ENCODE data around the gene TENM3.
"Not testable (repeated sequence)": the region's sequence is repeated elsewhere in the genome, so short reads cannot be mapped to it uniquely, and the experiment has no call there.

TENM3 gene

GRCh38 chr4:182812916-182813315, 569.7 kb downstream of the TENM3 start:
- in situ Hi-C loops (cut with HindIII; ENCODE audit: low pct_ligation_motif_present, low pct_unique_long_range_greater_than_20kb, low sequenced_read_pairs), result no loop called here

GRCh38 chr4:182814065-182814464, 570.9 kb downstream of the TENM3 start:
- DNase-seq; in situ Hi-C loops (cut with HindIII; ENCODE audit: low pct_ligation_motif_present, low pct_unique_long_range_greater_than_20kb, low sequenced_read_pairs): not testable (repeated sequence)

More at GRCh38 chr4:182812916-182813315, 569.7 kb downstream of the TENM3 start:
- no peak for DNase-seq

- DNase-seq, result no peak
- in situ Hi-C loops (cut with HindIII; ENCODE audit: low pct_ligation_motif_present, low pct_unique_long_range_greater_than_20kb, low sequenced_read_pairs), result no loop called here
Observed at GRCh38 chr4:182818926-182819730, 575.9 kb downstream of the TENM3 start.

GRCh38 chr4:182819751-182820150, 576.5 kb downstream of the TENM3 start:
- DNase-seq, result no peak
- in situ Hi-C loops (cut with HindIII; ENCODE audit: low pct_ligation_motif_present, low pct_unique_long_range_greater_than_20kb, low sequenced_read_pairs), result no loop called here

- in situ Hi-C loops (cut with HindIII; ENCODE audit: low pct_ligation_motif_present, low pct_unique_long_range_greater_than_20kb, low sequenced_read_pairs), result no loop called here
- DNase-seq, result no peak
Observed at GRCh38 chr4:182822554-182822953, 579.4 kb downstream of the TENM3 start.

DNA sequence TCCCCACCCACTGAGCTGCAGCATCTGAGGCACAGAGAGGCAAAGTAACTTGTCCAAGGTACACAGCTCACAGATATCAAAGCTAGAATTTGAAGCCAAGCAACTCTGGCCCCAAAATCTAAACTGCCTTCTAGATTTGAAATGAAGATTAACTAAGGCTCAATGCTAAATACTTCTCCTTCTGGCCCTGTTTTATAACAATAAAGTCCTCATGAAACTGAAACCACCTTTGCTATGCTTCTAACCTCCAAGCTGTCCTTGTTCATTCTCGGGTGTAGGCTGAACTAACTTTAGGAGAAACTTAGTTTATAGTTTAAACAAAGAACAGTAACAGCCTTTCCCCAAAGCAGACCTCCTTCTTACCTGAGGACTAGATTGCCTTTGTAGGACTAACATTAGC, 580.4 kb downstream of the TENM3 start:
- in situ Hi-C loops (cut with HindIII; ENCODE audit: low pct_ligation_motif_present, low pct_unique_long_range_greater_than_20kb, low sequenced_read_pairs), result no loop called here
- DNase-seq, result no peak

GRCh38 chr4:182825003-182825402, 581.8 kb downstream of the TENM3 start:
- no peak for DNase-seq
- in situ Hi-C loops (cut with HindIII; ENCODE audit: low pct_ligation_motif_present, low pct_unique_long_range_greater_than_20kb, low sequenced_read_pairs), result no loop called here

DNA sequence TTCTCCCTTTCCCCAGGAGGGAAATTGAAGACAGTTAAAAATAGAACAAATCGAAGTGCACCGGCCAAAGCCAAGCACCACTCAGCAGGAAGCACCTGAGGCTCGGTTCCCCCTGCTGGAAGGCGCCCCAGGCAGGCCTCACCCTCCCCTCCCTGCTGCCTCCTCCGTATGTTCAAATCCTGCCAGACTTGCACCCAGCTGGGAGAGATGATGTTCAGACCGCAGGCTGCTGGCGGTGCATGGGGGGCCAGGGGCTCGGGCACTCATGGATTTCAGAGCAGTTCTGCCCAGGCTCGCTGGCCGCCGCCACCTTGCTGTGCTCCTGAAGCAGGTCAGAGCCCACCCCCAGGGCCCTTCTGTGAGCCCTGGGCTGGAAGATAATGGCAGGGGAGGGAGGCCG, 582.6 kb downstream of the TENM3 start:
- in situ Hi-C loops (cut with HindIII; ENCODE audit: low pct_ligation_motif_present, low pct_unique_long_range_greater_than_20kb, low sequenced_read_pairs), result no loop called here
- no peak for DNase-seq

GRCh38 chr4:182826391-182826790, 583.2 kb downstream of the TENM3 start:
- in situ Hi-C loops (cut with HindIII; ENCODE audit: low pct_ligation_motif_present, low pct_unique_long_range_greater_than_20kb, low sequenced_read_pairs), result no loop called here
- DNase-seq, result no peak

- in situ Hi-C loops (cut with HindIII; ENCODE audit: low pct_ligation_motif_present, low pct_unique_long_range_greater_than_20kb, low sequenced_read_pairs), result no loop called here
- DNase-seq, result no peak
Observed at GRCh38 chr4:182827166-182827565, 584.0 kb downstream of the TENM3 start.

GRCh38 chr4:182827954-182828353, 584.8 kb downstream of the TENM3 start:
- in situ Hi-C loops (cut with HindIII; ENCODE audit: low pct_ligation_motif_present, low pct_unique_long_range_greater_than_20kb, low sequenced_read_pairs), result no loop called here
- no peak for DNase-seq

GRCh38 chr4:182828360-182829025, 585.3 kb downstream of the TENM3 start:
- DNase-seq, result no peak
- in situ Hi-C loops (cut with HindIII; ENCODE audit: low pct_ligation_motif_present, low pct_unique_long_range_greater_than_20kb, low sequenced_read_pairs), result no loop called here

DNA sequence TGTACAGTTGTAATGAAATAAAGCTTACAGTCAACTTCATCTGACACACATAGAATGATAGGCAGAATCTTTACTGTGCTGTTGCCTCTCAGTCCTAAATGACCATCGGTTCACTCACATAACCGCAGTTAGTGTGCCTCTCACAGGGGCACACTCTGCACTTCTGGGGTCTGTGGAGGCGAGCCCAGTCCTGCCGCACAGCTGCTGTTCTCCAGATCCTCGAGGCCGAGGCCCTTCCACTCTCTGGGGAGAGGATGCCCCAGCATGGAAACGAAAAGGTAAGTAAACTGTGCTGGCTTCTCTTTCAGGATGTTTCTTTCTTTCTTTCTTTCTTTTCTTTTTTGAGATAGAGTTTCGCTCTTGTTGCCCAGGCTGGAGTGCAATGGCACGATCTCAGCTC, 586.0 kb downstream of the TENM3 start:
- in situ Hi-C loops (cut with HindIII; ENCODE audit: low pct_ligation_motif_present, low pct_unique_long_range_greater_than_20kb, low sequenced_read_pairs), result no loop called here
- DNase-seq, result no peak

DNA sequence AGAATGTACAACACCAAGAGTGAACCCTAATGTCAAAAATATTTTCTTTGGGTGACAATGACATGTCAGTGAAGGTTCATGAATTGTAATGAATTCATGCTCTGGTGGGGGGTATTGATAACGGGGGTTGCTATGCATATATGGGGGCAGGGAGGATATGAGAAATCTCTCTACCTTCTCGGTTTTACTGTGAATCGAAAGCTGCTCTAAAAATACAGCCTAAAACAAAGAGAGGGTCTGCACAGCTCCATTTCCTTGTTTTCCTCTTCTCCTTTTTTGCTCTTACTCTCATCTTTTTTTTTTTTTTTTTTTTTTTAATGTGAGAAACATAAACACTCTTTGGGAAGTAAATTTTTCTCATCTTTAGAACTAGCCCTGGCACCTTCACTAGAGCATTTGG, 588.2 kb downstream of the TENM3 start:
- in situ Hi-C loops (cut with HindIII; ENCODE audit: low pct_ligation_motif_present, low pct_unique_long_range_greater_than_20kb, low sequenced_read_pairs), result no loop called here
- no peak for DNase-seq

DNA sequence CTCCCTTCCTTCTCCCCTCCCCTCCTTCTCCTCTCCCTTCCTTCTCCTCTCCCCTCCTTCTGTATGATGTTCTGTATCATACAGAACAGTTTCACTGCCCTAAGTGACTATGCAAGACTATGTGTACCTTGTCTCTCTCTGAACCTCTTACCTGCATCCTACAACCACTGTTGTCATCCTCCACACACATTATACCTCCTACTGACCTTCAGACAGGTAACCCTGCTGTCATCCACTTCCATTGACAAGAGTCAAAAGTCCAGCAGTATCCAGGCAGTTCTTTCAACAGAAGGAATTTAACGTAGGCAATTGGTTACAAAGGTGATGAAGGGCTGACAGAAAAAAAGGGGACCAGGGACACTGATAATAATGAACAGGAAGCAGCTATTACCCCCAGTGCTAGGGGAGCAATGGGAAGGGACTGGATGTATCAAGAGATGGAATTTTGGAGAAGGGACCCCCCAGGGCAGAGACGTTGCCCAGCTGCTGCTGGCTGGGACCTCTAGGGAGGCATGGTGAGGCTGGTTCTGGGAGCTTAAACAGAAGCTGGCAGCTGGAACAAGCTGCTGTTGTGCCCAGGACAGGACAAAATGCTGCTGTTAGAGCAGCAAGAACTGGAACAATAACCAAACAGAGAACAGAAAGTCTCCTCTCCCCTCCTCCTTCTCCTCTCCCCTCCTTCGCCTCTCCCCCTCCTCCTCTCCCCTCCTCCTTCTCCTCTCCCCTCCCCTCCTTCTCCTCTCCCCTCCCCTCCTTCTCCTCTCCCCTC, 589.3 kb downstream of the TENM3 start:
- in situ Hi-C loops (cut with HindIII; ENCODE audit: low pct_ligation_motif_present, low pct_unique_long_range_greater_than_20kb, low sequenced_read_pairs), result no loop called here
- DNase-seq, result no peak

GRCh38 chr4:182835006-182835740, 592.0 kb downstream of the TENM3 start:
- no peak for DNase-seq
- in situ Hi-C loops (cut with HindIII; ENCODE audit: low pct_ligation_motif_present, low pct_unique_long_range_greater_than_20kb, low sequenced_read_pairs), result no loop called here

DNA sequence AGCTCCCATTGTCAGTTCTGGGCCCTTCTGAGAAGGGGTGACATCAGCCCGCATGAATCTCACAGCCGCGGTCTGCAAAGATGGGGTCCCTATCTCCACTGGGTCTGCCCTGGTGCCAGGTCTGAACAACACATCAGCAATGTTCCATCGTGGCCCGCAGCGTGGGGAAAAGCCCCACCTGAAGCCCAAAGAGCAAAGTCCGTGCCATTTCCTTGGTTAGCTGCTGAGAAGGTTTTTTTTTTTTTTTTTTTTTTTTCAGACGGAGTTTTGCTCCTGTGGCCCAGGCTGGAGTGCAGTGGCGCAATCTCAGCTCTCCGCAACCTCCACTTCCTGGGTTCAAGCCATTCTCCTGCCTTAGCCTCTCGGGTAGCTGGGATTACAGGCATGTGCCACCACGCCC, 594.6 kb downstream of the TENM3 start:
- in situ Hi-C loops (cut with HindIII; ENCODE audit: low pct_ligation_motif_present, low pct_unique_long_range_greater_than_20kb, low sequenced_read_pairs), result no loop called here
- DNase-seq, result no peak

GRCh38 chr4:182838535-182838934, 595.3 kb downstream of the TENM3 start:
- in situ Hi-C loops (cut with HindIII; ENCODE audit: low pct_ligation_motif_present, low pct_unique_long_range_greater_than_20kb, low sequenced_read_pairs), result no loop called here
- DNase-seq, result no peak

DNA sequence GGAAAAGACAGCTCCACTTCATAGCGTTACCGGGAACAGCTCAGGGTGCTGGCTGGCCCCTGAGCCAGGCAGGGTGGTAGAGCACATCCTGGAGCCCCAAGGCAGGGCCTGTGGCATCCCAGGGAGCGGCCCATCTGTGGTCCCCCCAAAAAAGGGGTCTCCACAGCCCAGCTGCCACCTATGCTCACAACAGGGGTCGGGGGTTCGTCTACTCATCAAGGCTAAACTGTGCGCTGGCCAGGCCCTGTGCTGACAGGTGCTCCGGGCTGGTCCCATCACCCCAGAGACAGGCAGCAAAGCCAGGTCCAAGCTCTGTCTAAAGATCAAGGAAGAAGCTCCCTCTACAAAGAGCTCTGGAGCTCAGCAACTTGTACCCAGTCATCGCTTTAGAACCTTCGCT, 596.1 kb downstream of the TENM3 start:
- no peak for DNase-seq
- in situ Hi-C loops (cut with HindIII; ENCODE audit: low pct_ligation_motif_present, low pct_unique_long_range_greater_than_20kb, low sequenced_read_pairs), result no loop called here
